ACC112 (cell line): ENCODE measurements around the gene TERT.
"Not testable (repeated sequence)": the region's sequence is repeated elsewhere in the genome, so short reads cannot be mapped to it uniquely, and the experiment has no call there.

Source experiments
- H2AFZ ChIP-seq: fragments of 200-600 bp; sonication (generic); one replicate; pipeline ENCODE4 v1.6.0; 2017; ENCODE audit warnings: antibody characterized with exemption, low read length; ENCODE audit not compliant: unreplicated experiment
- H3K27ac ChIP-seq: fragments of 200-600 bp; sonication (generic); 2 replicates; pipeline ENCODE4 v1.5.1; 2014; ENCODE audit warnings: low read depth, mild to moderate bottlenecking, antibody characterized with exemption, low read length, moderate library complexity
- H3K27me3 ChIP-seq: fragments of 200-600 bp; sonication (generic); 2 replicates; pipeline ENCODE4 v1.6.1; 2014; ENCODE audit warnings: mild to moderate bottlenecking, antibody characterized with exemption, low read length, moderate library complexity, mixed read lengths; ENCODE audit not compliant: insufficient read depth
- H3K36me3 ChIP-seq: fragments of 200-600 bp; sonication (generic); 2 replicates; pipeline ENCODE4 v1.6.1; 2016; ENCODE audit warnings: mild to moderate bottlenecking, antibody characterized with exemption, low read length, moderate library complexity, mixed read lengths; ENCODE audit not compliant: insufficient read depth
- H3K4me1 ChIP-seq: fragments of 200-600 bp; sonication (generic); one replicate; pipeline ENCODE4 v1.6.1; 2016; ENCODE audit warnings: low read length, mixed read lengths; ENCODE audit not compliant: insufficient read depth, unreplicated experiment, control insufficient read depth
- H3K4me3 ChIP-seq: fragments of 200-600 bp; sonication (generic); 2 replicates; pipeline ENCODE4 v1.5.1; 2014; ENCODE audit warnings: mild to moderate bottlenecking, low read depth, low read length
- H3K79me2 ChIP-seq: fragments of 200-600 bp; sonication (generic); one replicate; pipeline ENCODE4 v1.6.0; 2016; ENCODE audit warnings: low read length; ENCODE audit not compliant: control insufficient read depth, unreplicated experiment, insufficient read depth

TERT gene

DNA sequence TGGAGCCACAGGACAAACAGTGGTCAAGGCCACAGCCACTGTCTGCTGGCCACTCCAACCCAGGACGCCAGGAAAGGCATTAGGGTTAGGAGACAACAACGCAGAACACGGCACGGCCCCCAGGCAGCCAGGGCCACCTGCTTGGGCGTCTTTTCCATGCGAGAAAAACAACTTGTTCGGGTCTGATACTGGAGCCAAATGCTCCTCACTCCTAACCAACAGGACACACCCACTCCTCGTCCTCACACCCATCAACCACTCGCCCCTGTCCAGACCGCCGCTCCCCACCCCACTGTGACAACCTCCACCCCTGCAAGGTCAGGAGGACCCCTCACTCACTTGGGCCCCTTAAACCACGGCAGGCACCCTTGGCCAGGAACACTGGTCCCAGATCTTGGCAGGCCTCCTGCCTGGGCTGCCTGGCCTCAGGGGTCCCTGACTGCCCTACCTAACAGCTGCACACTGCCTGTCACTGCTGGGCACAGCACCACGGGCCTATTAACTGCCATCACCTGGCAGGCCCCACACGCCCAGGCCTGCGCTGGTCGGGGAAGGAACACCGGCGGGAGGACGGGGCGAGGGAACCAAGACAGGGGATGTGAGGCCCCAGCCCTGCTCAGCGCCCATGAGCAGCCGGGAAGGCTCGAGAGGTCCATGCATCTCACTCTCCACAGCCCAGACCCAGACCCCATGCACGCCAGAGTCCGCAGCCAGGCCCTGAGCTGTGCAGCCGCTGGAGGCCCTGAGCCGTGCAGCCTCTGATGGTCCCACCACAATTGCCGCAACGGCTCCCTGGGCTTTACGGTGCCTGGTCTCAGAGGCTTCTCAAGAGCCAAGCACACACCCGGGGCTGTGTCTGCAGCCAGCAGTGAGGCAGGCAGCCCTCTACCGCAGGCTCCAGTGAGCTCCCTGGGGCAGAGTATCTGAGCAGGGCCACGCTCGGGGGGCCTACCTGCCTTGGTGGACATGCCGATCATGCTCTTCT, 36.3 kb upstream of the TERT start:
- Histone ChIP-seq H3K27ac (no peak overlapping the region), H2AFZ (no peak overlapping the region), H3K4me3 (no peak overlapping the region), H3K4me1 (peaks cover 3% of the 10 kb centered on the region), H3K27me3 (no peaks in the 10 kb centered on the region), H3K79me2 (no peaks in the 10 kb centered on the region), H3K36me3 (peaks cover 28% of the 10 kb centered on the region; the same call in 1 of the 2 replicates)

DNA sequence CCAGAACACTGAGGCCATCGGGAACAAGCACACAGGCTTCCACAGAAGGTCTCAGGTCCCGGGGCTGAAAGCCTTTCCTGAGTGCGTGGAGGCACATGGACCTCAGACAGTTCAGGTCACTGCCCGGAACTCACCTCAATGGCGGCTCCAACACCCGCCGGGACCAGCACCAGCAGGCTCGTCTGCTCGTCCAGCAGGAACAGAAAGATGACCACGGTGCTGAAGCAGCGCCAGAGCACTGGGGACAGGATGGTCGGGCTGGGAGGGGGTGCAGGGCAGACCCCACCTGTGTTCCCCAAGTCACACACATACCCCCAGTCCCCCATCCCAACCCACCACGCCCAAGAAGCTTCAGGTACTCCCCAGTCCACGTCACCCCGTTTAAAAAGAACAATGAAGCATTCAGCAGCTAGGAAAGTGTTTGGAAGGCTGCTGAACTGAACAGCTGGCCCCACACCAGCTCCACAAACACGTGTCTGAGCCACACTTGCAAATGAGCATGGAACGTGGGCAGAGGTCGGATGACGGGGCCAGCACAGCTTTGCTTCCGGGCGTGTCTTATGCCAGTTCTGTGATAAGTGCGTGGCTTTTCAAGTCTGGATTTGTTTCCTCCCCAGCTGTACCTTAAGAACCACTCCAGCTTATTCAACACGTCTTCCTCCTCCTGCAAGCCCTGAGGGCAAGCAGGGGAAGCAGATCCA, 35.4 kb upstream of the TERT start:
- Histone ChIP-seq H3K4me3 (no peak overlapping the region), H3K27me3 (no peaks in the 10 kb centered on the region), H2AFZ (no peak overlapping the region), H3K36me3 (peaks cover 34% of the 10 kb centered on the region; the same call in 1 of the 2 replicates), H3K4me1 (peaks cover 3% of the 10 kb centered on the region), H3K79me2 (no peaks in the 10 kb centered on the region), H3K27ac (no peak overlapping the region)

GRCh38 chr5:1329111-1329579, 34.3 kb upstream of the TERT start:
- Histone ChIP-seq H3K27ac (no peak overlapping the region), H2AFZ (no peak overlapping the region), H3K4me3 (no peak overlapping the region), H3K36me3 (peaks cover 44% of the 10 kb centered on the region; the same call in 1 of the 2 replicates), H3K27me3 (no peaks in the 10 kb centered on the region), H3K4me1 (peaks cover 3% of the 10 kb centered on the region), H3K79me2 (no peaks in the 10 kb centered on the region)

DNA sequence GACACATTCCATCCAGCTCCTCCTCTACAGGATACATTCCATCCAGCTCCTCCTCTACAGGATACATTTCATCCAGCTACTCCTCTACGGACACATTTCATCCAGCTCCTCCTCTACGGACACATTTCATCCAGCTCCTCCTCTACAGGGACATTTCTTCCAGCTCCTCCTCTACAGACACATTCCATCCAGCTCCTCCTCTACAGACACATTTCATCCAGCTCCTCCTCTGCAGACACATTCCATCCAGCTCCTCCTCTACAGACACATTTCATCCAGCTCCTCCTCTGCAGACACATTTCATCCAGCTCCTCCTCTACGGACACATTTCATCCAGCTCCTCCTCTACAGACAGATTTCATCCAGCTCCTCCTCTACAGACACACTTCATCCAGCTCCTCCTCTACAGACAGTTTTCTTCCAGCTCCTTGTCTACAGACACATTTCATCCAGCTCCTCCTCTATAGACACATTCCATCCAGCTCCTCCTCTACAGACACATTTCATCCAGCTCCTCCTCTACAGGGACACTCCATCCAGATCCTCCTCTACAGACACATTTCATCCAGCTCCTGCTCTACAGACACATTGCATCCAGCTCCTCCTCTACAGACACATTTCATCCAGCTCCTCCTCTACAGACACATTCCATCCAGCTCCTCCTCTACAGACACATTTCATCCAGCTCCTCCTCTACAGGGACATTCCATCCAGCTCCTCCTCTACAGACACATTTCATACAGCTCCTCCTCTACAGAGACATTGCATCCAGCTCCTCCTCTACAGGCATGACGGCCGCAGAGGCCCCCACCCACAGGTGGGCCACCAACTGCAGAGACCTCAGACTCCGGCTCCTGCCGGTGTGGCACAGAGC, 33.6 kb upstream of the TERT start:
- H3K4me3 ChIP-seq, H3K79me2 ChIP-seq, H3K4me1 ChIP-seq, H2AFZ ChIP-seq, H3K27me3 ChIP-seq: not testable (repeated sequence)
- peaks cover 38% of the 10 kb centered on the region; the same call in 1 of the 2 replicates for H3K36me3 ChIP-seq
- H3K27ac ChIP-seq = peak overlapping the region; percentile 26; the same call in 1 of the 2 replicates

GRCh38 chr5:1326901-1327756, 32.3 kb upstream of the TERT start:
- not testable (repeated sequence) for H3K4me3 ChIP-seq, H3K4me1 ChIP-seq, H3K79me2 ChIP-seq, H3K27me3 ChIP-seq, H2AFZ ChIP-seq
- Histone ChIP-seq H3K27ac (peak overlapping the region; percentile 71), H3K36me3 (peaks cover 28% of the 10 kb centered on the region; the same call in 1 of the 2 replicates)

DNA sequence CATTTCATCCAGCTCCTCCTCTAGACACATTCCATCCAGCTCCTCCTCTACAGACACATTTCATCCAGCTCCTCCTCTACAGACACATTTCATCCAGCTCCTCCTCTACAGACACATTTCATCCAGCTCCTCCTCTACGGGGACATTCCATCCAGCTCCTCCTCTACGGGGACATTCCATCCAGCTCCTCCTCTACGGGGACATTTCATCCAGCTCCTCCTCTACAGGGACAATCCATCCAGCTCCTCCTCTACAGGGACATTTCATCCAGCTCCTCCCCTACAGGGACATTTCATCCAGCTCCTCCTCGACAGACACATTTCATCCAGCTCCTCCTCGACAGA, 31.6 kb upstream of the TERT start:
- not testable (repeated sequence) for H3K4me3 ChIP-seq, H3K79me2 ChIP-seq, H2AFZ ChIP-seq, H3K4me1 ChIP-seq, H3K27me3 ChIP-seq
- Histone ChIP-seq H3K36me3 (peaks cover 28% of the 10 kb centered on the region; the same call in 1 of the 2 replicates), H3K27ac (peak overlapping the region; percentile 41)

GRCh38 chr5:1325870-1326531, 31.1 kb upstream of the TERT start:
- H3K36me3 ChIP-seq = peaks cover 26% of the 10 kb centered on the region; the same call in 1 of the 2 replicates
- H3K27ac ChIP-seq = no peak overlapping the region
- no peaks in the 10 kb centered on the region for H3K27me3 ChIP-seq
- H2AFZ ChIP-seq = no peak overlapping the region
- H3K4me1 ChIP-seq = peaks cover 3% of the 10 kb centered on the region
- H3K4me3 ChIP-seq = no peak overlapping the region
- H3K79me2 ChIP-seq = no peaks in the 10 kb centered on the region

GRCh38 chr5:1325191-1325741, 30.4 kb upstream of the TERT start:
- Histone ChIP-seq H3K36me3 (peaks cover 21% of the 10 kb centered on the region; the same call in 1 of the 2 replicates), H3K4me3 (no peak overlapping the region), H3K4me1 (peaks cover 3% of the 10 kb centered on the region), H3K27ac (no peak overlapping the region), H3K27me3 (no peaks in the 10 kb centered on the region), H2AFZ (no peak overlapping the region), H3K79me2 (no peaks in the 10 kb centered on the region)

DNA sequence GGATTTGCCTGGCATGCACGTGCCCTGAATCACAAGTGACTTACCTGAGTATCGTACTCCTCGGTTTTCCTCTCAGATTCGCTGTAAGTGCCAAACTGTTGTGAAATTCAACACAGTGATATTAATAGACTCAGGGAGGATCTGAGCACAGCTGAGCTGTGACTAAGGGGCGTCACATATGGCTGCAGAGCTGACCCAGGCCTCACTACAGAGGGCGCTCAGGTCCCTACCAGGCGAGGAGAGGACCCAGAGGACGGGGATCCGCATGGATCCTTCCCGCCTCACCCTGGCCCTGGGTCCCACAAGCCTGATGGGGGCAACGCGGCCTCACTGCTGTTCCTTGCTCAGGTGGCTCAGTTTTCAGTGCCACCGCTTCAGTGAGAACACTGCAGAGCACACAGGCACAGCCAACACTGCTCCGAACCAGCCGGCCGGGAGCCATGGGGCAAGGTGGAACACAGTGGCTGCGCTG, 29.9 kb upstream of the TERT start:
- Histone ChIP-seq H2AFZ (no peak overlapping the region), H3K27ac (no peak overlapping the region), H3K4me3 (no peak overlapping the region), H3K4me1 (peaks cover 3% of the 10 kb centered on the region), H3K79me2 (no peaks in the 10 kb centered on the region), H3K27me3 (no peaks in the 10 kb centered on the region), H3K36me3 (peaks cover 18% of the 10 kb centered on the region; the same call in 1 of the 2 replicates)
